H9 (cell line): ENCODE data around the gene TBC1D4. TPM values are rescaled to one million over a fixed set of nuclear protein-coding genes. Genes with fewer than 3 reads are reported as not detected.

ENCODE experiments used
- DNase-seq: peaks from one replicate; pipeline ENCODE4 v3.0.0-alpha.2; 2017
- H2AFZ ChIP-seq: one replicate; pipeline ENCODE4 v1.6.1; 2013; ENCODE audit warnings: mild to moderate bottlenecking, low read length, control low read depth, moderate library complexity
- H2AK5ac ChIP-seq: 2 replicates; pipeline ENCODE4 v1.6.1; 2013; ENCODE audit warnings: low read length, control low read depth, mixed read lengths; ENCODE audit not compliant: insufficient read length
- H2BK120ac ChIP-seq: one replicate; pipeline ENCODE4 v1.6.1; 2013; ENCODE audit warnings: low read depth, mild to moderate bottlenecking, low read length, control low read depth, inconsistent platforms; ENCODE audit not compliant: poor library complexity, severe bottlenecking
- H2BK12ac ChIP-seq: 2 replicates; pipeline ENCODE4 v1.6.1; 2013; ENCODE audit warnings: low read length, control low read depth, mixed read lengths, low read depth; ENCODE audit not compliant: insufficient read length
- H2BK15ac ChIP-seq: 2 replicates; pipeline ENCODE4 v1.6.1; 2013; ENCODE audit warnings: low read depth, low read length, control low read depth
- H2BK20ac ChIP-seq: one replicate; pipeline ENCODE4 v1.6.1; 2013; ENCODE audit warnings: low read depth, mild to moderate bottlenecking, low read length, control low read depth, inconsistent platforms; ENCODE audit not compliant: poor library complexity, severe bottlenecking
- H2BK5ac ChIP-seq: 2 replicates; pipeline ENCODE4 v1.6.1; 2013; ENCODE audit warnings: low read length, control low read depth, mixed read lengths; ENCODE audit not compliant: insufficient read length
- H3K14ac ChIP-seq: 2 replicates; pipeline ENCODE4 v1.6.1; 2013; ENCODE audit warnings: low read length, control low read depth; ENCODE audit not compliant: insufficient read depth
- H3K18ac ChIP-seq: 2 replicates; pipeline ENCODE4 v1.6.1; 2013; ENCODE audit warnings: low read depth, mild to moderate bottlenecking, mixed read lengths, low read length, control low read depth; ENCODE audit not compliant: insufficient read length
- H3K23ac ChIP-seq: 2 replicates; pipeline ENCODE4 v1.6.1; 2013; ENCODE audit warnings: low read length, control low read depth, mixed read lengths, low read depth; ENCODE audit not compliant: insufficient read length
- H3K23me2 ChIP-seq: 2 replicates; pipeline ENCODE4 v1.6.1; 2013; ENCODE audit warnings: low read depth, mild to moderate bottlenecking, mixed read lengths, low read length, control low read depth; ENCODE audit not compliant: insufficient read length, poor library complexity, severe bottlenecking
- H3K27ac ChIP-seq: 2 replicates; pipeline ENCODE4 v1.5.1; 2013; ENCODE audit warnings: low read length, control low read depth, mixed read lengths, low read depth; ENCODE audit not compliant: insufficient read length
- H3K27me3 ChIP-seq: 2 replicates; pipeline ENCODE4 v1.6.1; 2013; ENCODE audit warnings: low read length, control low read depth, inconsistent platforms; ENCODE audit not compliant: insufficient read depth
- H3K4ac ChIP-seq: 2 replicates; pipeline ENCODE4 v1.6.1; 2013; ENCODE audit warnings: low read depth, mild to moderate bottlenecking, control low read depth, inconsistent platforms, low read length, moderate library complexity
- H3K4me1 ChIP-seq: 2 replicates; pipeline ENCODE4 v1.6.1; 2013; ENCODE audit warnings: low read length, control low read depth, inconsistent platforms; ENCODE audit not compliant: insufficient read depth
- H3K4me2 ChIP-seq: 2 replicates; pipeline ENCODE4 v1.6.1; 2013; ENCODE audit warnings: low read length, control low read depth, mixed read lengths; ENCODE audit not compliant: insufficient read length, insufficient read depth
- H3K56ac ChIP-seq: 2 replicates; pipeline ENCODE4 v1.6.1; 2013; ENCODE audit warnings: low read depth, mild to moderate bottlenecking, mixed read lengths, low read length, control low read depth; ENCODE audit not compliant: insufficient read length
- H3K79me1 ChIP-seq: 2 replicates; pipeline ENCODE4 v1.6.1; 2013; ENCODE audit warnings: low read depth, mild to moderate bottlenecking, moderate library complexity, low read length, control low read depth, inconsistent platforms; ENCODE audit not compliant: insufficient read depth, poor library complexity, severe bottlenecking
- H3K79me2 ChIP-seq: 2 replicates; pipeline ENCODE4 v1.6.1; 2013; ENCODE audit warnings: low read length, control low read depth, inconsistent platforms; ENCODE audit not compliant: insufficient read depth
- H3K9ac ChIP-seq: 2 replicates; pipeline ENCODE4 v1.6.1; 2013; ENCODE audit warnings: low read length, control low read depth, mixed read lengths; ENCODE audit not compliant: insufficient read length; ENCODE audit errors: extremely low read depth
- H3K9me3 ChIP-seq: one replicate; pipeline ENCODE4 v1.6.1; 2013; ENCODE audit warnings: low read depth, low read length, inconsistent platforms; ENCODE audit not compliant: control insufficient read depth
- H3T11ph ChIP-seq: one replicate; pipeline ENCODE4 v1.6.1; 2013; ENCODE audit warnings: mild to moderate bottlenecking, low read length, control low read depth, inconsistent platforms
- H4K20me1 ChIP-seq: one replicate; pipeline ENCODE4 v1.6.1; 2013; ENCODE audit not compliant: control insufficient read depth, insufficient read length, insufficient read depth
- H4K5ac ChIP-seq: 2 replicates; pipeline ENCODE4 v1.6.1; 2013; ENCODE audit warnings: low read depth, mild to moderate bottlenecking, mixed read lengths, low read length, control low read depth; ENCODE audit not compliant: insufficient read length
- H4K8ac ChIP-seq: replicated peaks from 2 replicates; pipeline ENCODE4 v1.6.1; 2013; ENCODE audit warnings: low read length, control low read depth, mixed read lengths, low read depth; ENCODE audit not compliant: insufficient read length
- H4K91ac ChIP-seq: 2 replicates; pipeline ENCODE4 v1.6.1; 2013; ENCODE audit warnings: low read depth, mild to moderate bottlenecking, moderate library complexity, mixed read lengths, low read length, control low read depth; ENCODE audit not compliant: insufficient read length
- H3K27ac Mint-ChIP-seq, 3 experiments: 2 replicates in 2 of 3; 3 replicates in 1 of 3; pipeline ENCODE4 v1.8.0; 2020 to 2021; ENCODE audit warnings: mixed read lengths in 3 of 3, mild to moderate bottlenecking in 1 of 3, moderate library complexity in 1 of 3
- H3K27me3 Mint-ChIP-seq: 2 replicates; pipeline ENCODE4 v1.8.0; 2021; ENCODE audit warnings: low read depth, mild to moderate bottlenecking, moderate library complexity, mixed read lengths
- H3K36me3 Mint-ChIP-seq, 3 experiments: 2 replicates in 2 of 3; 3 replicates in 1 of 3; pipeline ENCODE4 v1.8.0; 2020 to 2021; ENCODE audit warnings: low read depth in 3 of 3, mixed read lengths in 3 of 3; ENCODE audit not compliant: insufficient read depth in 1 of 3
- H3K4me1 Mint-ChIP-seq, 2 experiments: 2 replicates each; pipeline ENCODE4 v1.8.0; 2020; ENCODE audit warnings: mixed read lengths in 2 of 2
- H3K4me3 Mint-ChIP-seq, 2 experiments: 2 replicates in 1 of 2; 3 replicates in 1 of 2; pipeline ENCODE4 v1.8.0; 2020 to 2021; ENCODE audit warnings: mild to moderate bottlenecking in 2 of 2, mixed read lengths in 2 of 2, moderate library complexity in 1 of 2
- H3K9me3 Mint-ChIP-seq, 2 experiments: 2 replicates in 1 of 2; 3 replicates in 1 of 2; pipeline ENCODE4 v1.8.0; 2020; ENCODE audit warnings: mild to moderate bottlenecking in 2 of 2, mixed read lengths in 2 of 2, moderate library complexity in 1 of 2
- WGBS: extraction: QIAGEN DNeasy Blood & Tissue Kit; methylation state at CpG from one replicate; pipeline ENCODE4 v1.1.7; 2013; ENCODE audit warnings: missing lambda C conversion rate, low lambda C conversion rate, mixed read lengths; ENCODE audit not compliant: insufficient read length; ENCODE audit errors: extremely low coverage; 5-methylcytosine and 5-hydroxymethylcytosine counted together
- total RNA-seq: library from RNA; stranded (reverse); gene quantifications from 2 replicates; pipeline ENCODE4 v1.2.1, GENCODE V29; 2021
- TF ChIP-seq, protein P1 (sequence below): fragments of 200-600 bp; sonication (generic); conservative IDR thresholded peaks from 3 replicates; pipeline ENCODE4 v1.8.0; 2021; ENCODE audit warnings: antibody characterized with exemption, mild to moderate bottlenecking

Gene TBC1D4
- total RNA-seq, 1 experiment from 2014 or later: 10.5 TPM

DNA sequence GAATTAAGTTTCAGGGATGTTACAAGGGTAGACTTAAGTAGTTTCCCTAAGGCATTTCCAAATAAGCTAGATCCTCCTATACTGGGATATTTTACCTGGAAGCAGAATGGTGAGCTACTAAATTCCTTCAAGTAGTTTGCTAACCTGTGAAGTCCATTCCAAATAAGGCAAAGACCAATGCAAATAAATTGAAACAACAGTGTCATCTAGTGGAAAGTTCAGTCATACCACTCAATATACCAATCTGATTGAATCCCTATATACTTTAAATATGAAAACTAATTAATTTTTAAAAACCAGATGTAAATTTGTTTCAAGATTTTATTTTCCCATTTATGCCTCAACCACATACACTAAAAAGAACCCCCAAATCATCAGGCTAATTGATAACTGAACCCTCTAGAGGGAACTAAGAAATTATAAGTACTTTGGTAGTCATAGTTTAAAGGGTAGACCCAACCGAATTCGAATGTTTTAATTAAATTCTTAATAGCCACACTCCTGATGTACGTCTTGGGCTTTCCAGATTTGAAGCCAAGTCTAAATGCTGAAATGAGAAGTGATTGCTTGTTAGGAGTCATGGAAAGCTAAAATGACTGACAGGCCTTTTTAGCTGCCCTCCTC is 223.7 kb downstream of the TBC1D4 start:
- Histone ChIP-seq H3K4ac (no peak overlapping the region), H2BK15ac (no peak overlapping the region), H4K8ac (no peak overlapping the region), H3K56ac (no peak overlapping the region), H2BK5ac (no peak overlapping the region), H3K27me3 (no peaks in the 10 kb centered on the region), H3K23me2 (no peaks in the 10 kb centered on the region), H3K4me1 (no peaks in the 10 kb centered on the region), H4K5ac (no peak overlapping the region), H2BK120ac (no peak overlapping the region), H2BK12ac (no peak overlapping the region), H3K79me1 (no peaks in the 10 kb centered on the region), H2AFZ (no peak overlapping the region), H3K9ac (no peak overlapping the region), H3K4me2 (no peak overlapping the region), H3K79me2 (no peaks in the 10 kb centered on the region), H3K14ac (no peak overlapping the region), H4K91ac (no peak overlapping the region), H3T11ph (no peak overlapping the region), H3K23ac (no peak overlapping the region), H3K27ac (no peak overlapping the region), H3K18ac (no peak overlapping the region), H2BK20ac (no peak overlapping the region), H2AK5ac (no peak overlapping the region), H3K9me3 (no peaks in the 10 kb centered on the region), H4K20me1 (no peaks in the 10 kb centered on the region)
- no CpG with 5 or more reads among the region's 3 CpGs for WGBS
- TF ChIP-seq, protein P1, sequence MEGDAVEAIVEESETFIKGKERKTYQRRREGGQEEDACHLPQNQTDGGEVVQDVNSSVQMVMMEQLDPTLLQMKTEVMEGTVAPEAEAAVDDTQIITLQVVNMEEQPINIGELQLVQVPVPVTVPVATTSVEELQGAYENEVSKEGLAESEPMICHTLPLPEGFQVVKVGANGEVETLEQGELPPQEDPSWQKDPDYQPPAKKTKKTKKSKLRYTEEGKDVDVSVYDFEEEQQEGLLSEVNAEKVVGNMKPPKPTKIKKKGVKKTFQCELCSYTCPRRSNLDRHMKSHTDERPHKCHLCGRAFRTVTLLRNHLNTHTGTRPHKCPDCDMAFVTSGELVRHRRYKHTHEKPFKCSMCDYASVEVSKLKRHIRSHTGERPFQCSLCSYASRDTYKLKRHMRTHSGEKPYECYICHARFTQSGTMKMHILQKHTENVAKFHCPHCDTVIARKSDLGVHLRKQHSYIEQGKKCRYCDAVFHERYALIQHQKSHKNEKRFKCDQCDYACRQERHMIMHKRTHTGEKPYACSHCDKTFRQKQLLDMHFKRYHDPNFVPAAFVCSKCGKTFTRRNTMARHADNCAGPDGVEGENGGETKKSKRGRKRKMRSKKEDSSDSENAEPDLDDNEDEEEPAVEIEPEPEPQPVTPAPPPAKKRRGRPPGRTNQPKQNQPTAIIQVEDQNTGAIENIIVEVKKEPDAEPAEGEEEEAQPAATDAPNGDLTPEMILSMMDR: peak; percentile 82
- H3K27me3 Mint-ChIP-seq: no peaks in the 10 kb centered on the region
- no peaks in the 10 kb centered on the region for H3K36me3 Mint-ChIP-seq
- DNase-seq: no peak
- H3K9me3 Mint-ChIP-seq: no peaks in the 10 kb centered on the region
- H3K4me3 Mint-ChIP-seq: no peak overlapping the region
- H3K27ac Mint-ChIP-seq: no peak overlapping the region
- no peaks in the 10 kb centered on the region for H3K4me1 Mint-ChIP-seq
